Esophagus (tissue), 2 donors: ENCODE results near the gene TYSND1. TPM values are rescaled to one million over a fixed set of nuclear protein-coding genes. Genes with fewer than 3 reads are reported as not detected.

ENCODE experiments used
- H3K27ac ChIP-seq, 2 donors: one replicate each; pipeline ENCODE4 v1.5.1; 2013; ENCODE audit warnings: low read depth in 2 of 2, mild to moderate bottlenecking in 2 of 2, inconsistent platforms in 1 of 2, low read length in 1 of 2, moderate library complexity in 1 of 2
- H3K27me3 ChIP-seq, 2 donors: one replicate each; pipeline ENCODE4 v1.6.1; 2013; ENCODE audit warnings: low read length in 2 of 2, control low read depth in 1 of 2, mild to moderate bottlenecking in 1 of 2; ENCODE audit not compliant: insufficient read depth in 2 of 2, control insufficient read depth in 1 of 2
- H3K36me3 ChIP-seq, 2 donors: one replicate each; pipeline ENCODE4 v1.6.1; 2013; ENCODE audit warnings: low read length in 1 of 2; ENCODE audit not compliant: control insufficient read depth in 2 of 2, insufficient read depth in 2 of 2
- H3K4me1 ChIP-seq, 2 donors: one replicate each; pipeline ENCODE4 v1.6.1; 2013; ENCODE audit warnings: low read length in 1 of 2; ENCODE audit not compliant: control insufficient read depth in 2 of 2, insufficient read depth in 2 of 2
- H3K4me3 ChIP-seq, 2 donors: one replicate each; pipeline ENCODE4 v1.5.1; 2013; ENCODE audit warnings: low read length in 2 of 2, mild to moderate bottlenecking in 2 of 2, low read depth in 1 of 2, moderate library complexity in 1 of 2
- H3K9me3 ChIP-seq, 2 donors: one replicate each; pipeline ENCODE4 v1.6.1; 2013; ENCODE audit warnings: mild to moderate bottlenecking in 2 of 2, low read depth in 1 of 2, low read length in 1 of 2, moderate library complexity in 1 of 2; ENCODE audit not compliant: control insufficient read depth in 2 of 2, insufficient read depth in 1 of 2
- WGBS, 2 donors: extraction: QIAGEN DNeasy Blood & Tissue Kit; methylation state at CpG; one replicate each; pipeline ENCODE4 v1.1.7; 2013; 5-methylcytosine and 5-hydroxymethylcytosine counted together
- polyA plus RNA-seq, 2 donors: library from polyadenylated mRNA; stranded (reverse); fragments of 200-250 nt; gene quantifications; one replicate each; pipeline ENCODE4 v1.2.3, GENCODE V29; 2013
- donor health status: healthy with polysubstance abuse.
- donor health status: Bipolar disorder and iron deficiency.

Gene TYSND1
- polyA plus RNA-seq, 2 donors, result 13.6 to 17.5 TPM

DNA sequence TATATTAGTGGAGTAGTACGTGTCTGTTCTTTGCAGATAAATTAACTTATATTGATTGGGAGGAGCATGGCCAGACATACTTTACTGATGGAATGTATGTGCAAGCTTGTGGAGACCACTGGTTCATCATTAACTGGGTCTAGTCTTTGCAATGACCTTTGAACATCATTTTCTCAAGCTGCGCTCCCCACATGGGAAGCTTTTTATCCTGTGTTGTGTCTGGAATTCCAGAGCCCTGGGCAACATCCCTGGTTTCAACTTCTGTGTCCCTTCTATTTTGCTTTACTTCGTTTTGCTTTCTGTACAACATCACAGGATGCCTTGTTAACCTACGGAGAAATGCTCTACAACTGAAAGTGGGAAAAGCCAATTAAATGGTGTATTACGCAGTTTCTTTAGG, 55.5 kb downstream of the TYSND1 start:
- 90 to 97% methylated on average over 5 of the region's 5 CpGs for WGBS, 2 donors

DNA sequence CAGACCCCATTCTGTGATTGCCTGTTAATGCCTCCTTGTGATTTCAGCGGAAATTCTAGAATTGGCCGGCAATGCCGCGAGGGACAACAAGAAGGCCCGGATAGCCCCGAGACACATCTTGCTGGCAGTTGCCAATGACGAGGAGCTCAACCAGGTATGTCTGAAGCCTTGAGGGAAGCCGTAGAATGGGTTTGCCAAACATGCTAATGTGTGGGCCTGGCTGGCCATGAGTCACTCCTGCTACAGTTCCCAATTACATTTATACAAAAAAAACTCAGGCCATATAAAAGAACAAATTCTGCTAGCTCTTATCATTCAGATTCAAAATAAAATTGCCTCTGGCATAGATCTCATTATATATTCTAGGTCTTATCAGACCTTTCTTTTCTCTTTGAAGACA, 56.5 kb downstream of the TYSND1 start:
- H3K4me1 ChIP-seq, result no peaks in the 10 kb centered on the region
- peaks cover 2 to 9% of the 10 kb centered on the region in 2 donors for H3K36me3 ChIP-seq
- no peak overlapping the region for H3K27ac ChIP-seq
- no peaks in the 10 kb centered on the region for H3K27me3 ChIP-seq
- H3K9me3 ChIP-seq, result no peaks in the 10 kb centered on the region
- H3K4me3 ChIP-seq, result no peak overlapping the region
- 63 to 80% methylated on average over 8 of the region's 8 CpGs for WGBS, 2 donors

More for the DNA sequence above, 55.5 kb downstream of the TYSND1 start:
- H3K4me1 ChIP-seq, result no peaks in the 10 kb centered on the region
- no peaks in the 10 kb centered on the region for H3K9me3 ChIP-seq
- no peak overlapping the region for H3K27ac ChIP-seq
- H3K27me3 ChIP-seq, result no peaks in the 10 kb centered on the region
- H3K36me3 ChIP-seq, result peaks cover 2 to 9% of the 10 kb centered on the region in 2 donors
- no peak overlapping the region for H3K4me3 ChIP-seq

DNA sequence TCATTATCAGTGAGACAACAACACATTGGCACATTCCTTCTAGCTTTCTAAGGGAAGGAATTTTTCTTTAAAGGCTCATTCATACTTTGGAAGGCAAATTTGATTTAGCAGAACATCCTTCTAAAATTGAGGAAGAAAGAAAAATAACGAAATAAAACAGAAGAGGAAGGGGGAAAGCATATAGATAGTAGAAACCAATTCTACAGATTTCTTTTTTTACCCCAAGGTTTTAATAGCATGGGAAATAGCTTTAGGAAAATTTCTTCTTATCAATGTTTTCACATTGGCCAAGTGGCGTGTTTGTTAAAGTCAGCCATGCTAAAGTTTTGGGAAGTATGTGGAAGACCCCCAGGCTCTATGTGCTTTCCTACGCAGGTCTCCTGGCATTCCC, 58.2 kb downstream of the TYSND1 start:
- Histone ChIP-seq H3K4me3 (no peak overlapping the region), H3K36me3 (peaks cover 0 to 5% of the 10 kb centered on the region in 2 donors), H3K9me3 (no peaks in the 10 kb centered on the region), H3K27me3 (no peaks in the 10 kb centered on the region), H3K27ac (no peak overlapping the region), H3K4me1 (no peaks in the 10 kb centered on the region)
- WGBS, 2 donors, result 85 to 87% methylated on average over 3 of the region's 3 CpGs

Other genes starting within 250 kb of the TYSND1 start
- 10 to 100 TPM in 1 of 2 donors, 1 to 10 TPM in 1; 9.4 to 17.4 TPM for gene MACROH2A2, start 93.9 kb downstream of the TYSND1 start, polyA plus RNA-seq
- 10 to 100 TPM; 13.6 to 14.1 TPM for gene AIFM2, start 13.9 kb downstream of the TYSND1 start, polyA plus RNA-seq
- gene SAR1A, start 23.8 kb upstream of the TYSND1 start, polyA plus RNA-seq, result 10 to 100 TPM; 26.0 to 30.0 TPM
- gene PPA1, start 86.7 kb upstream of the TYSND1 start, polyA plus RNA-seq, result 100 to 1,000 TPM; 167 to 220 TPM
- under 1 TPM; 0.01 to 0.02 TPM for gene NPFFR1, start 137.3 kb upstream of the TYSND1 start, polyA plus RNA-seq
- gene LRRC20, start 235.9 kb upstream of the TYSND1 start, polyA plus RNA-seq, result 10 to 100 TPM in 1 of 2 donors, 1 to 10 TPM in 1; 3.1 to 29.2 TPM